HEK293T (cell line): ENCODE data around the gene GSTA5.
"Not testable (repeated sequence)": the region's sequence is repeated elsewhere in the genome, so short reads cannot be mapped to it uniquely, and the experiment has no call there.

Experiments
- CTCF ChIA-PET: fragments of 350-600 bp; formaldehyde crosslinking; extraction: SDS; loops from one replicate; lab custom pipeline; 2021; ENCODE audit warnings: antibody characterized with exemption, inconsistent platforms; lab: Yijun Ruan, JAX
- POLR2A ChIA-PET: fragments of 350-600 bp; formaldehyde crosslinking; extraction: SDS; loops from one replicate; lab custom pipeline; 2020; ENCODE audit warnings: antibody characterized with exemption, inconsistent platforms; lab: Yijun Ruan, JAX
- DNase-seq: peaks from one replicate; pipeline ENCODE4 v3.0.0; 2012; ENCODE audit warnings: mixed read lengths; ENCODE audit errors: extremely low spot score
- ARNT ChIP-seq: fragments of 450-650 bp; IDR thresholded peaks from 2 replicates; pipeline ENCODE4 v1.6.1; 2017; ENCODE audit warnings: mild to moderate bottlenecking
- BHLHE40 ChIP-seq: fragments of 450-650 bp; IDR thresholded peaks from 2 replicates; pipeline ENCODE4 v1.6.1; 2016; ENCODE audit warnings: mild to moderate bottlenecking, moderate library complexity, borderline replicate concordance
- CTBP1 ChIP-seq: fragments of 450-650 bp; IDR thresholded peaks from 2 replicates; pipeline ENCODE4 v1.6.1; 2016; ENCODE audit warnings: borderline replicate concordance
- ELF4 ChIP-seq: fragments of 450-650 bp; IDR thresholded peaks from 2 replicates; pipeline ENCODE4 v1.6.1; 2017; ENCODE audit warnings: antibody characterized with exemption
- FOXA1 ChIP-seq: fragments of 450-650 bp; IDR thresholded peaks from 2 replicates; pipeline ENCODE4 v1.6.1; 2016; ENCODE audit warnings: mild to moderate bottlenecking
- FOXK2 ChIP-seq: fragments of 450-650 bp; IDR thresholded peaks from 2 replicates; pipeline ENCODE4 v1.6.1; 2016; ENCODE audit warnings: mild to moderate bottlenecking
- FOXM1 ChIP-seq: fragments of 450-650 bp; IDR thresholded peaks from 2 replicates; pipeline ENCODE4 v1.6.1; 2017; ENCODE audit warnings: mild to moderate bottlenecking, borderline replicate concordance
- HDGF ChIP-seq: fragments of 450-650 bp; IDR thresholded peaks from 2 replicates; pipeline ENCODE4 v1.6.1; 2017; ENCODE audit warnings: antibody characterized with exemption, borderline replicate concordance
- L3MBTL2 ChIP-seq: fragments of 450-650 bp; conservative IDR thresholded peaks from 2 replicates; pipeline ENCODE4 v1.6.1; 2016; ENCODE audit warnings: mild to moderate bottlenecking
- LEF1 ChIP-seq: fragments of 450-650 bp; IDR thresholded peaks from 2 replicates; pipeline ENCODE4 v1.6.1; 2017; ENCODE audit warnings: mild to moderate bottlenecking, borderline replicate concordance
- NFRKB ChIP-seq: fragments of 450-650 bp; IDR thresholded peaks from 2 replicates; pipeline ENCODE4 v1.6.1; 2016; ENCODE audit warnings: mild to moderate bottlenecking, moderate library complexity
- SP1 ChIP-seq: fragments of 450-650 bp; IDR thresholded peaks from 2 replicates; pipeline ENCODE4 v1.6.1; 2017
- SUZ12 ChIP-seq: fragments of 450-650 bp; IDR thresholded peaks from 2 replicates; pipeline ENCODE4 v1.6.1; 2016; ENCODE audit warnings: mild to moderate bottlenecking
- TARDBP ChIP-seq: fragments of 450-650 bp; IDR thresholded peaks from 2 replicates; pipeline ENCODE4 v1.6.1; 2016
- ZNF384 ChIP-seq: fragments of 450-650 bp; IDR thresholded peaks from 2 replicates; pipeline ENCODE4 v1.6.1; 2016
- TF ChIP-seq, protein P1 (sequence below): fragments of 450-650 bp; IDR thresholded peaks from 2 replicates; pipeline ENCODE4 v1.6.1; 2016

Gene GSTA5

DNA sequence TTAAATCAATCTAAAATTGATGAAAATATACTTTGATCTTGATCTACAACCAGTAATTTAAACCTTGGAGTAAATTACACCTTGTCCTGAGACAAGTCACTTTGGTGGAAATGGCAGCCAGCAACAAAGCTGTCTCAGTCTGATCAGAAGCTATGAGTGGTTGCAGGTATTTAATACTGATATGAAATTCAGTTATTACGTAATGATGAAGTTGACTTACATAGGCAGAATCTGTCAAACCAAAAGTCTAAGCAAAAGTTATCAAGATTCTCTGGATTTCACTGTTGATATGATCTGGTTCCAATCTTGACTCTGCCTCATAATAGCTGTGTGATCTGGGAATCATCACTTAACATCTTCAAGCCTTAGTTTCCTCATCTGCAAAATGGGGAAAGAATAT is 27.6 kb upstream of the GSTA5 start:
- CTCF ChIA-PET, result no interaction called here
- POLR2A ChIA-PET, result no interaction called here
- TF ChIP-seq ZNF384 (no peak), ELF4 (no peak), L3MBTL2 (no peak), SP1 (no peak), HDGF (no peak), BHLHE40 (no peak), FOXM1 (no peak), LEF1 (no peak), FOXA1 (no peak), TARDBP (no peak)
- TF ChIP-seq, protein P1, sequence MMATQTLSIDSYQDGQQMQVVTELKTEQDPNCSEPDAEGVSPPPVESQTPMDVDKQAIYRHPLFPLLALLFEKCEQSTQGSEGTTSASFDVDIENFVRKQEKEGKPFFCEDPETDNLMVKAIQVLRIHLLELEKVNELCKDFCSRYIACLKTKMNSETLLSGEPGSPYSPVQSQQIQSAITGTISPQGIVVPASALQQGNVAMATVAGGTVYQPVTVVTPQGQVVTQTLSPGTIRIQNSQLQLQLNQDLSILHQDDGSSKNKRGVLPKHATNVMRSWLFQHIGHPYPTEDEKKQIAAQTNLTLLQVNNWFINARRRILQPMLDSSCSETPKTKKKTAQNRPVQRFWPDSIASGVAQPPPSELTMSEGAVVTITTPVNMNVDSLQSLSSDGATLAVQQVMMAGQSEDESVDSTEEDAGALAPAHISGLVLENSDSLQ, result no peak

DNA sequence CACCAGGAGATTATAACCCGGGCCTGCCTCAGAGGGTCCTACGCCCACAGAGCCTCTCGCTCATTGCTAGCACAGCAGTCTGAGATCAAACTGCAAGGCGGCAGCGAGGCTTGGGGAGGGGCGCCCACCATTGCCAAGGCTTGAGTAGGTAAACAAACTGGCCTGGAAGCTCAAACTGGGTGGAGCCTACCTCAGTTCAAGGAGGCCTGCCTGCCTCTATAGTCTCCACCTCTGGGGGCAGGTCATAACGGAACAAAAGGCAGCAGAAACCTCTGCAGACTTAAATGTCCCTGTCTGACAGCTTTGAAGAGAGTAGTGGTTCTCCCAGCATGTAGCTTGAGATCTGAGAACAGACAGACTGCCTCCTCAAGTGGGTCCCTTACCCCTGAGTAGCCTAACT is 20.5 kb upstream of the GSTA5 start:
- CTCF ChIA-PET, DNase-seq, POLR2A ChIA-PET: not testable (repeated sequence)

More for the DNA sequence above, 27.6 kb upstream of the GSTA5 start:
- DNase-seq, result no peak

DNA sequence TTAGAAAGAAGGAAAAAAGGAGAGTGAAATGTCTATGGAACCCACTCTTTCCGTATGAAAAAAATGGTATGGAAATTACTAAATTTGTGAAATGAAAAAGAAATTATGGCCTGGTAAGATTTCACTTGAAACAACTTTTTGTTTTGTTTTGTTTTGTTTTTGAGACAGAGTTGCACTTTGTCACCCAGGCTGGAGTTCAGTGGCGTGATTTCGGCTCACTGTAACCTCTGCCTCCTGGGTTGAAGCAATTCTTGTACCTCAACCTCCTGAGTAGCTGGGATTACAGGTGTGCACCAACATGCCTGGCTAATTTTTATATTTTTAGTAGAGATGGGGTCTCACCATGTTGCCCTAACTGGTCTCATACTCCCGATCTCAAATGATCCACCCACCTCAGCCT is 17.8 kb upstream of the GSTA5 start:
- TF ChIP-seq HDGF, result no peak
- TF ChIP-seq CTBP1, result no peak
- no peak for TF ChIP-seq NFRKB
- TF ChIP-seq ARNT, result no peak
- no peak for TF ChIP-seq SP1
- no peak for TF ChIP-seq SUZ12
- TF ChIP-seq FOXM1, result no peak
- no peak for DNase-seq
- CTCF ChIA-PET, result no interaction called here
- POLR2A ChIA-PET, result no interaction called here

DNA sequence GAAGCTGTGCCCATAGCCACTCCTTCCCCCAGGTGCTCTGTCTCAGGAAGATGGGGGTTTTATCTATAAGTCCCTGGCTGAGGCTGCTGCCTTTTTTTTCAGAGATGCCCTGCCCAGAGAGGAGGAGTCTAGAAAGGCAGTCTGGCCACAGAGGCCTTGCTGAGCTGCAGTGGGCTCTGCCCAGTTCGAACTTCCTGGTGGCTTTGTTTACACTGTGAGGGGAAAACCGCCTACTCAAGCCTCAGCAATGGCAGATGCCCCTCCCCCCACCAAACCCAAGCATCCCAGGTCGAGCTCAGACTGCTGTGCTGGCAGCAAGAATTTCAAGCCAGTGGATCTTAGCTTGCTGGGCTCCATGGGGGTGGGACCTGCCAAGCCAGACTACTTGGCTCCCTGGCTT is 15.5 kb upstream of the GSTA5 start:
- POLR2A ChIA-PET, DNase-seq, CTCF ChIA-PET: not testable (repeated sequence)

DNA sequence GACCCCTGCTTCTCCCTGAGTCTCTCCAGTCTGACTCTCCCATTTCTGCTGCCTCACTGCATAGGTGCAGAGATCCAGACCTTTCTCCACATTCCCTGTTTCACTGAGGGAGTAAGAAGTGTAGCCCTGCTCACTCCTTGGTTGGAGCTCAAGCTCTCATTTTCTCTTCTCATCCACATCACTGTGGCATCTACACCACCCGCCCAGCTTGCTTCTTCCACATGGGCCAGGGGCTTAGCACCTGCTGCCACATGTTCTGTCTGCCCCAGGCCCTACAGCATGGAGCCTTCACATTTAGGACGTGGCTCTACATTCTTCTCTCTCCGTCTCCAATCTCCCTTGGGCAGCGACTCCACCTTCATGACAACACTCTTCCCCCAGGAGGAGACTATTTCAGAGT is 8.5 kb upstream of the GSTA5 start:
- DNase-seq, result no peak
- ChIA-PET POLR2A (interaction anchor here (0.6 kb wide), 1 partner anchor 708 kb away, joined by 3 read pairs; no protein-coding TSS in a partner anchor), CTCF (no interaction called here)
- TF ChIP-seq NFRKB (no peak), ARNT (no peak), LEF1 (no peak), TARDBP (no peak), ZNF384 (no peak), FOXK2 (no peak), FOXM1 (no peak), L3MBTL2 (no peak), ELF4 (no peak), BHLHE40 (no peak), FOXA1 (no peak), SP1 (no peak), CTBP1 (no peak), HDGF (no peak), SUZ12 (no peak)
- TF ChIP-seq, protein P1, result no peak

DNA sequence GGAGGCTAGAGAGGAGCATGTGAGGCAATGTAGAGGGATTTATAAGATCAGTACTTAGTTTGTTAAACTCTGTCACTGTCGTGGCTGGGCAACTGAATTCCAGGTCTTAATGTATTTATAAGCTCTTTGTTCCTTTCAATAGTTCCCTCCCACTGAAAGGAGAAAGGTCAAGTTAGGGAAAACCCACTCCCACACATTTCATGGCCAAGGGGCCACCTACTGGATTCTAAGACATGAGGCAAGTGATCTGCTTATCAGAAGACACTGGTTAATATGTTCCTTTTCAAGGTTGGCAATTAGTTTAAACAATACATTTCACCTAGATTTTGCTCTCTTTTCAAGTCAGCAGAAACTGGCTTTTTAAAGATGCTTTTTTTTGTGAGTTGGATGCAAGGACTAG is 5.4 kb upstream of the GSTA5 start:
- ChIA-PET CTCF (no interaction called here), POLR2A (no interaction called here)
- DNase-seq, result no peak
- TF ChIP-seq, protein P1, result no peak
- no peak for TF ChIP-seq SP1
- no peak for TF ChIP-seq ZNF384
- TF ChIP-seq FOXA1, result no peak
- TF ChIP-seq CTBP1, result no peak
- no peak for TF ChIP-seq BHLHE40

DNA sequence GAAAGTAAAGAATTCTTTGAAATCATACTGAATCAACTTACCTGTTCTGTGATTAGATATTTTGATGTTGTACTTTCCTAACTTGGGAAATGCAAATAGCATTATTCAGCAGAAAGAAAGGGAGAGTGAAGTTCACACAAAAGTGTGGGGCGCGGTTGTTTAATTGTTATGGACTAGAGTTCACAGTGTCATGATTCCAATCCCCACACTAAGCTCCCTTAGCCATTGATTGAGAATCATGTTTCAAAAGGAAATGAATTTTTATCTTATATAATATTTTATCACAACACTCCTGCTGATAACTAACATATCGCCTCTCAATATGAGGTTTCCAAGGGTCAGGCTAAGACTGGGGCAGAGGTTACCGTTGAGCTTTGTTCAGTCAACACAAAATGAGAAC is 3.0 kb upstream of the GSTA5 start:
- CTCF ChIA-PET, result no interaction called here
- no peak for DNase-seq
- TF ChIP-seq FOXM1, result no peak
- no peak for TF ChIP-seq NFRKB
- no peak for TF ChIP-seq FOXK2
- TF ChIP-seq ZNF384, result no peak
- TF ChIP-seq CTBP1, result no peak
- TF ChIP-seq SP1, result no peak
- TF ChIP-seq L3MBTL2, result no peak
- no peak for TF ChIP-seq SUZ12
- no peak for TF ChIP-seq ARNT
- POLR2A ChIA-PET, result no interaction called here
